Keratinocyte (primary cell): Measurements from ENCODE around the gene TFCP2L1. TPM values are rescaled to one million over a fixed set of nuclear protein-coding genes. Genes with fewer than 3 reads are reported as not detected.

ENCODE experiments used
- DNase-seq: peaks from one replicate; pipeline ENCODE4 v3.0.0-alpha.2; 2011; ENCODE audit warnings: low read depth, missing footprints, low spot score
- FAIRE-seq: peaks from 2 replicates; lab custom pipeline; 2011; peaks lifted over from hg19 to GRCh38; lab: Jason Lieb, UNC
- H2AFZ ChIP-seq: 2 replicates; pipeline ENCODE4 v1.6.0; 2012; ENCODE audit warnings: low read length, control low read depth, inconsistent platforms; ENCODE audit not compliant: control insufficient read depth
- H3K27ac ChIP-seq: 2 replicates; pipeline ENCODE4 v1.5.1; 2011; ENCODE audit warnings: low read length; ENCODE audit not compliant: control insufficient read depth, insufficient read depth
- H3K27me3 ChIP-seq: 3 replicates; pipeline ENCODE4 v1.6.0; 2011; ENCODE audit warnings: low read length; ENCODE audit not compliant: control insufficient read depth, insufficient read depth; ENCODE audit errors: extremely low read depth
- H3K36me3 ChIP-seq, 2 experiments: 2 replicates in 1 of 2; 3 replicates in 1 of 2; pipeline ENCODE4 v1.5.1; 2011; ENCODE audit warnings: low read length in 2 of 2, mild to moderate bottlenecking in 1 of 2; ENCODE audit not compliant: control insufficient read depth in 2 of 2, insufficient read depth in 2 of 2; ENCODE audit errors: extremely low read depth in 1 of 2
- H3K4me1 ChIP-seq: 3 replicates; pipeline ENCODE4 v1.5.1; 2011; ENCODE audit warnings: low read length; ENCODE audit not compliant: control insufficient read depth, insufficient read depth; ENCODE audit errors: extremely low read depth
- H3K4me2 ChIP-seq: 3 replicates; pipeline ENCODE4 v1.6.0; 2011; ENCODE audit warnings: low read depth, low read length; ENCODE audit not compliant: control insufficient read depth, insufficient read depth; ENCODE audit errors: extremely low read depth
- H3K4me3 ChIP-seq, 3 experiments: fragments of 200-600 bp in 1 of 3; sonication (generic) in 1 of 3; 2 replicates in 2 of 3; 3 replicates in 1 of 3; pipeline ENCODE4 v1.5.1; 2011 to 2016; ENCODE audit warnings: low read length in 3 of 3, mild to moderate bottlenecking in 3 of 3, control low read depth in 2 of 3, inconsistent platforms in 1 of 3, low read depth in 1 of 3, mixed read lengths in 1 of 3, mixed run types in 1 of 3, moderate library complexity in 1 of 3; ENCODE audit not compliant: control insufficient read depth in 2 of 3, insufficient read depth in 2 of 3; ENCODE audit errors: extremely low read depth in 1 of 3
- H3K79me2 ChIP-seq: 2 replicates; pipeline ENCODE4 v1.6.0; 2012; ENCODE audit warnings: low read length; ENCODE audit not compliant: control insufficient read depth, insufficient read depth
- H3K9ac ChIP-seq: 3 replicates; pipeline ENCODE4 v1.6.0; 2011; ENCODE audit warnings: low read length; ENCODE audit not compliant: control insufficient read depth, insufficient read depth; ENCODE audit errors: extremely low read depth
- H3K9me1 ChIP-seq: 3 replicates; pipeline ENCODE4 v1.6.0; 2011; ENCODE audit warnings: low read length; ENCODE audit not compliant: control insufficient read depth, insufficient read depth; ENCODE audit errors: extremely low read depth
- H3K9me3 ChIP-seq: 2 replicates; pipeline ENCODE4 v1.5.1; 2012; ENCODE audit warnings: low read depth, low read length; ENCODE audit not compliant: control insufficient read depth
- H4K20me1 ChIP-seq: 3 replicates; pipeline ENCODE4 v1.6.0; 2011; ENCODE audit warnings: low read length; ENCODE audit not compliant: control insufficient read depth, insufficient read depth; ENCODE audit errors: extremely low read depth
- CTCF ChIP-seq, 3 experiments: IDR thresholded peaks in 1 of 3; conservative IDR thresholded peaks in 1 of 3; optimal IDR thresholded peaks in 1 of 3; 2 replicates in 2 of 3; 3 replicates in 1 of 3; pipeline versions ENCODE3 to v1.5.1; 2011; ENCODE audit warnings: low read length in 3 of 3, mild to moderate bottlenecking in 3 of 3, moderate library complexity in 2 of 3, control low read depth in 1 of 3, inconsistent platforms in 1 of 3; ENCODE audit not compliant: insufficient read depth in 2 of 3; ENCODE audit errors: extremely low read depth in 1 of 3
- EZH2 ChIP-seq: IDR thresholded peaks from one replicate; pipeline ENCODE4 v1.6.1; 2012; ENCODE audit warnings: inconsistent platforms, mild to moderate bottlenecking, low read length, moderate library complexity
- dilution Hi-C: fragments of 300-500 bp; cut with MboI; formaldehyde crosslinking; loops from one replicate; pipeline ENCODE4 v1.7.0; 2020; ENCODE audit warnings: low sequenced_read_pairs; ENCODE audit not compliant: extremely low pct_ligation_motif_present
- polyA plus RNA-seq, 5 experiments: library from polyadenylated mRNA; depleted of rRNA in 3 of 5; stranded (reverse) in 3 of 5; stranded (forward) in 1 of 5; unstranded in 1 of 5; fragments of >200 nt; gene quantifications; 1 replicate in 1 of 5; 2 replicates in 3 of 5; 3 replicates in 1 of 5; pipeline versions ENCODE4 v1.2.1 to v1.2.3, GENCODE V29; 2011 to 2012; ENCODE audit warnings: missing spikeins in 2 of 5, low read depth in 1 of 5, low replicate concordance in 1 of 5

The TFCP2L1 gene
- polyA plus RNA-seq, 1 donor (not counting 4 experiments of a cell fraction or from before 2014, with no cell fraction given), result 29.4 TPM

DNA sequence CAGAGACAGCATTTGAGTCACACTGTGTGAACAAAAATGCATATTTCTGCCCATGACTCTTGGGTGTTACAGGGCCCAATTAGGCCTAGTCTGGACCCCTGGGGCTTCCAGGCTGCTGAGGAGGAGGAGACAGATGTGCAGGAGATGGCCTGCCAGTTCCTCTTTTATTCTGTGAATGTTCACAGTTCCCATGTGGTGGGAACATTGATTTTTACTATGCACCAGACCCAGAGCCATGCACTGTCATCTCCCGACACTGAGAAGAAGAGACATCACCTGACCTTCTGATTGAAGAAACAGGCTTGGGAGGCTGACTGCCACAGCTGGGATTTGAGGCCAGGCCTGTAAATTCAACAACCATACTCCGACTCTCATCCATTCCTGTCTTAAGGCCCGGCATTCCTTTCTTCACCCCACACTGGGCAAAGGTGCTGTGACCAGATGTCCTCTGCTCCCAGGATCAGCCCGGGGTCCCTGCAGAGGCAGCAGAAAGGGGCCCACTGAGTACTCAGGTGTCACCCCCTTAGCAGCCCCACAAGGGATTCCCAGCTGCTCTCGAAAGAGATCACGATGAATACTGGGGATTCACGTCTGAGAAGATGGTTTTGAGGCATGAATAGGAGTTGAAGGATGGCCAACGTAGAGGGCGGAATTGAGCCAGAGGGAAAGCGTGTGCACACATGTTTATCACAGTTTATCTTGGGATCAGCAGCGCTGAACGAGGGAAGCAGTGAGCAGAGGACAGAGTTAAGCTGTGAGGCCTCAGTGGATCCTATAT is 3.6 kb upstream of the TFCP2L1 start:
- no peak overlapping the region for H3K27ac ChIP-seq
- no peaks in the 10 kb centered on the region for H4K20me1 ChIP-seq
- no peaks in the 10 kb centered on the region for H3K9me1 ChIP-seq
- H3K4me3 ChIP-seq, result no peak overlapping the region
- H3K4me1 ChIP-seq, result peaks cover 12% of the 10 kb centered on the region
- dilution Hi-C loops, result no loop called here
- H3K9ac ChIP-seq, result no peak overlapping the region
- DNase-seq, result no peak
- TF ChIP-seq EZH2 (no peak), CTCF (optimal IDR thresholded peaks at IDR 0.05 in 1 of 3, IDR thresholded peaks at IDR 0.05 in 1 of 3, conservative IDR thresholded peaks at IDR 0.05 in 1 of 3; ENCODE audit: extremely low read depth in 1 of 3, insufficient read depth in 2 of 3, low read length in 3 of 3) (peak in 1 of 3 experiments; percentile 23)
- no peaks in the 10 kb centered on the region for H3K27me3 ChIP-seq
- peaks cover 13% of the 10 kb centered on the region for H3K79me2 ChIP-seq
- peak; percentile 70 for FAIRE-seq
- no peak overlapping the region for H3K4me2 ChIP-seq
- H3K36me3 ChIP-seq, result no peaks in the 10 kb centered on the region
- H2AFZ ChIP-seq, result no peak overlapping the region
- no peaks in the 10 kb centered on the region for H3K9me3 ChIP-seq

DNA sequence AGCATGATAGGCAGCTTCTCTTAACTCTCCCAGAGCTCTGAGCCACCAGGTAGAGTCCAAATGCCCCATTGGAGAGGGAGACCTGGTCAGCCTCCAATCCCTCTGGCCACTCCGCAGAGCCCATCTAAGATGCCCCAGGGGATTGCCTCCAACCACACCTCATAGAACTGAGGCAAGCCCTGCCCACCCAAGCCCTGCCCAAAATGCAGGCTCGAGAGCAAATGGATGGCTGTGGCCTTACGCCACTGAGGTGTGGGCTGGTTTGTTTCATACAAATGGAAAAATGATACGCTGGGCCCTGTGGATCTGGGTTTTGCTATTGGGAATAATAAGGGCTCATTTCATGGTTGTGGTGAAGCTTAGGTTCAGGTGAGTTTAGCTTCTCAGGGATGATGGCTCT is 3.0 kb upstream of the TFCP2L1 start:
- FAIRE-seq (no peak), DNase-seq (no peak)
- TF ChIP-seq EZH2, result no peak
- no peak for TF ChIP-seq CTCF (optimal IDR thresholded peaks at IDR 0.05 in 1 of 3, IDR thresholded peaks at IDR 0.05 in 1 of 3, conservative IDR thresholded peaks at IDR 0.05 in 1 of 3; ENCODE audit: extremely low read depth in 1 of 3, insufficient read depth in 2 of 3, low read length in 3 of 3)
- peaks cover 18% of the 10 kb centered on the region for H3K4me1 ChIP-seq
- H3K9me1 ChIP-seq, result no peaks in the 10 kb centered on the region
- no peak overlapping the region for H2AFZ ChIP-seq
- no peak overlapping the region for H3K9ac ChIP-seq
- H3K27ac ChIP-seq, result no peak overlapping the region
- H3K79me2 ChIP-seq, result peaks cover 20% of the 10 kb centered on the region
- no peaks in the 10 kb centered on the region for H3K27me3 ChIP-seq
- H3K9me3 ChIP-seq, result no peaks in the 10 kb centered on the region
- H3K4me2 ChIP-seq, result no peak overlapping the region
- H4K20me1 ChIP-seq, result no peaks in the 10 kb centered on the region
- H3K4me3 ChIP-seq, result no peak overlapping the region
- no peaks in the 10 kb centered on the region for H3K36me3 ChIP-seq
- dilution Hi-C loops, result no loop called here
